ENCODE measurements around the gene SAMD11.
"Not testable (repeated sequence)": the region's sequence is repeated elsewhere in the genome, so short reads cannot be mapped to it uniquely, and the experiment has no call there.

SAMD11 gene

GRCh38 chr1:965526-966134 is 41.9 kb downstream of the SAMD11 start:
- DNase-seq (ENCODE audit: low read depth), result no peak

- no peak for DNase-seq (ENCODE audit: low read depth)
These were observed 42.5 kb downstream of the SAMD11 start, which contains the start of gene PLEKHN1 for GRCh38 chr1:966135-966703. PLEKHN1 (plus strand) TSS chr1:966482; CDS start chr1:966532, 50 bp downstream.

GRCh38 chr1:966704-967300 is 43.1 kb downstream of the SAMD11 start:
- peak; percentile 81 for DNase-seq (ENCODE audit: low read depth)

- no peak for DNase-seq (ENCODE audit: low read depth)
These were observed 44.0 kb downstream of the SAMD11 start for GRCh38 chr1:967466-968343.

- no peak for DNase-seq (ENCODE audit: low read depth)
These were observed 45.6 kb downstream of the SAMD11 start for GRCh38 chr1:969260-969855.

GRCh38 chr1:970242-970972 is 46.7 kb downstream of the SAMD11 start:
- no peak for DNase-seq (ENCODE audit: low read depth)

GRCh38 chr1:970973-971730 is 47.4 kb downstream of the SAMD11 start:
- DNase-seq (ENCODE audit: low read depth), result no peak

- no peak for DNase-seq (ENCODE audit: low read depth)
These were observed 48.2 kb downstream of the SAMD11 start for GRCh38 chr1:971751-972506.

- DNase-seq (ENCODE audit: low read depth), result no peak
These were observed 49.2 kb downstream of the SAMD11 start for GRCh38 chr1:972726-973458.

- no peak for DNase-seq (ENCODE audit: low read depth)
These were observed 50.0 kb downstream of the SAMD11 start for GRCh38 chr1:973459-974292.

- DNase-seq (ENCODE audit: low read depth), result no peak
These were observed 50.5 kb downstream of the SAMD11 start for GRCh38 chr1:974293-974640.

- no peak for DNase-seq (ENCODE audit: low read depth)
These were observed 51.1 kb downstream of the SAMD11 start for GRCh38 chr1:974687-975328.

- DNase-seq (ENCODE audit: low read depth), result no peak
These were observed 51.6 kb downstream of the SAMD11 start for GRCh38 chr1:975365-975764.

GRCh38 chr1:975896-976683 is 52.4 kb downstream of the SAMD11 start:
- peak; percentile 60 for DNase-seq (ENCODE audit: low read depth)

GRCh38 chr1:976791-977190 is 53.1 kb downstream of the SAMD11 start:
- DNase-seq (ENCODE audit: low read depth), result not testable (repeated sequence)

GRCh38 chr1:978069-978834 is 54.5 kb downstream of the SAMD11 start:
- DNase-seq (ENCODE audit: low read depth), result no peak

Measured in activated T-cell treated with anti-CD3 and anti-CD28 coated beads for 1 hour (primary cell).